Activated CD8-positive, alpha-beta memory T cell treated with anti-CD3 and anti-CD28 coated beads for 48 hours (primary cell): ENCODE results near the gene ARIH2.

Experiments
- DNase-seq, 3 experiments: peaks; one replicate each; pipeline ENCODE4 v3.0.0-alpha.2; 2020; ENCODE audit warnings: low read depth in 2 of 3, low spot score in 2 of 3

The ARIH2 gene

GRCh38 chr3:48928679-48929078 lies 10.0 kb downstream of the ARIH2 start:
- no peak for DNase-seq

- DNase-seq, result no peak
Observed at GRCh38 chr3:48929358-48930035, 10.9 kb downstream of the ARIH2 start.

- no peak for DNase-seq
Observed at GRCh38 chr3:48930590-48930989, 11.9 kb downstream of the ARIH2 start.

- no peak for DNase-seq
Observed at GRCh38 chr3:48931944-48932580, 13.4 kb downstream of the ARIH2 start.

GRCh38 chr3:48934333-48934991 lies 15.8 kb downstream of the ARIH2 start:
- no peak for DNase-seq

- no peak for DNase-seq
Observed at GRCh38 chr3:48935530-48935929, 16.9 kb downstream of the ARIH2 start.

- no peak for DNase-seq
Observed at GRCh38 chr3:48938156-48938555, 19.5 kb downstream of the ARIH2 start.

- no peak for DNase-seq
Observed at GRCh38 chr3:48938689-48939088, 20.0 kb downstream of the ARIH2 start.

- DNase-seq, result no peak
Observed at GRCh38 chr3:48945432-48945831, 26.8 kb downstream of the ARIH2 start.

- DNase-seq, result no peak
Observed at GRCh38 chr3:48945891-48946549, 27.4 kb downstream of the ARIH2 start.

GRCh38 chr3:48949376-48949717 lies 30.7 kb downstream of the ARIH2 start:
- no peak for DNase-seq

GRCh38 chr3:48950051-48950450 lies 31.4 kb downstream of the ARIH2 start:
- no peak for DNase-seq

- no peak for DNase-seq
Observed at GRCh38 chr3:48951764-48952163, 33.1 kb downstream of the ARIH2 start.

- DNase-seq, result no peak
Observed at GRCh38 chr3:48952510-48953118, 34.0 kb downstream of the ARIH2 start.

- DNase-seq, result no peak
Observed at GRCh38 chr3:48957006-48957705, 38.5 kb downstream of the ARIH2 start.

GRCh38 chr3:48960841-48961413 lies 42.3 kb downstream of the ARIH2 start:
- no peak for DNase-seq

- no peak for DNase-seq
Observed at GRCh38 chr3:48962340-48962739, 43.7 kb downstream of the ARIH2 start.

- no peak for DNase-seq
Observed at GRCh38 chr3:48962939-48963338, 44.3 kb downstream of the ARIH2 start.

- no peak for DNase-seq
Observed at GRCh38 chr3:48963591-48963990, 44.9 kb downstream of the ARIH2 start.

- no peak for DNase-seq
Observed at GRCh38 chr3:48966367-48966766, 47.7 kb downstream of the ARIH2 start.
